Keratinocyte (primary cell): ENCODE data around the gene ADCY5. TPM values are rescaled to one million over a fixed set of nuclear protein-coding genes. Genes with fewer than 3 reads are reported as not detected.

Experiments used
- DNase-seq: peaks from one replicate; pipeline ENCODE4 v3.0.0-alpha.2; 2011; ENCODE audit warnings: low read depth, missing footprints, low spot score
- FAIRE-seq: peaks from 2 replicates; lab custom pipeline; 2011; peaks lifted over from hg19 to GRCh38; lab: Jason Lieb, UNC
- H2AFZ ChIP-seq: 2 replicates; pipeline ENCODE4 v1.6.0; 2012; ENCODE audit warnings: low read length, control low read depth, inconsistent platforms; ENCODE audit not compliant: control insufficient read depth
- H3K27ac ChIP-seq: 2 replicates; pipeline ENCODE4 v1.5.1; 2011; ENCODE audit warnings: low read length; ENCODE audit not compliant: control insufficient read depth, insufficient read depth
- H3K27me3 ChIP-seq: 3 replicates; pipeline ENCODE4 v1.6.0; 2011; ENCODE audit warnings: low read length; ENCODE audit not compliant: control insufficient read depth, insufficient read depth; ENCODE audit errors: extremely low read depth
- H3K36me3 ChIP-seq, 2 experiments: 2 replicates in 1 of 2; 3 replicates in 1 of 2; pipeline ENCODE4 v1.5.1; 2011; ENCODE audit warnings: low read length in 2 of 2, mild to moderate bottlenecking in 1 of 2; ENCODE audit not compliant: control insufficient read depth in 2 of 2, insufficient read depth in 2 of 2; ENCODE audit errors: extremely low read depth in 1 of 2
- H3K4me1 ChIP-seq: 3 replicates; pipeline ENCODE4 v1.5.1; 2011; ENCODE audit warnings: low read length; ENCODE audit not compliant: control insufficient read depth, insufficient read depth; ENCODE audit errors: extremely low read depth
- H3K4me2 ChIP-seq: 3 replicates; pipeline ENCODE4 v1.6.0; 2011; ENCODE audit warnings: low read depth, low read length; ENCODE audit not compliant: control insufficient read depth, insufficient read depth; ENCODE audit errors: extremely low read depth
- H3K4me3 ChIP-seq, 3 experiments: fragments of 200-600 bp in 1 of 3; sonication (generic) in 1 of 3; 2 replicates in 2 of 3; 3 replicates in 1 of 3; pipeline ENCODE4 v1.5.1; 2011 to 2016; ENCODE audit warnings: low read length in 3 of 3, mild to moderate bottlenecking in 3 of 3, control low read depth in 2 of 3, inconsistent platforms in 1 of 3, low read depth in 1 of 3, mixed read lengths in 1 of 3, mixed run types in 1 of 3, moderate library complexity in 1 of 3; ENCODE audit not compliant: control insufficient read depth in 2 of 3, insufficient read depth in 2 of 3; ENCODE audit errors: extremely low read depth in 1 of 3
- H3K79me2 ChIP-seq: 2 replicates; pipeline ENCODE4 v1.6.0; 2012; ENCODE audit warnings: low read length; ENCODE audit not compliant: control insufficient read depth, insufficient read depth
- H3K9ac ChIP-seq: 3 replicates; pipeline ENCODE4 v1.6.0; 2011; ENCODE audit warnings: low read length; ENCODE audit not compliant: control insufficient read depth, insufficient read depth; ENCODE audit errors: extremely low read depth
- H3K9me1 ChIP-seq: 3 replicates; pipeline ENCODE4 v1.6.0; 2011; ENCODE audit warnings: low read length; ENCODE audit not compliant: control insufficient read depth, insufficient read depth; ENCODE audit errors: extremely low read depth
- H3K9me3 ChIP-seq: 2 replicates; pipeline ENCODE4 v1.5.1; 2012; ENCODE audit warnings: low read depth, low read length; ENCODE audit not compliant: control insufficient read depth
- H4K20me1 ChIP-seq: 3 replicates; pipeline ENCODE4 v1.6.0; 2011; ENCODE audit warnings: low read length; ENCODE audit not compliant: control insufficient read depth, insufficient read depth; ENCODE audit errors: extremely low read depth
- EZH2 ChIP-seq: IDR thresholded peaks from one replicate; pipeline ENCODE4 v1.6.1; 2012; ENCODE audit warnings: inconsistent platforms, mild to moderate bottlenecking, low read length, moderate library complexity
- dilution Hi-C: fragments of 300-500 bp; cut with MboI; formaldehyde crosslinking; loops from one replicate; pipeline ENCODE4 v1.7.0; 2020; ENCODE audit warnings: low sequenced_read_pairs; ENCODE audit not compliant: extremely low pct_ligation_motif_present
- polyA plus RNA-seq, 5 experiments: library from polyadenylated mRNA; depleted of rRNA in 3 of 5; stranded (reverse) in 3 of 5; stranded (forward) in 1 of 5; unstranded in 1 of 5; fragments of >200 nt; gene quantifications; 1 replicate in 1 of 5; 2 replicates in 3 of 5; 3 replicates in 1 of 5; pipeline versions ENCODE4 v1.2.1 to v1.2.3, GENCODE V29; 2011 to 2012; ENCODE audit warnings: missing spikeins in 2 of 5, low read depth in 1 of 5, low replicate concordance in 1 of 5
- TF ChIP-seq, protein P1 (sequence below), 3 experiments: IDR thresholded peaks in 1 of 3; conservative IDR thresholded peaks in 1 of 3; optimal IDR thresholded peaks in 1 of 3; 2 replicates in 2 of 3; 3 replicates in 1 of 3; pipeline versions ENCODE3 to v1.5.1; 2011; ENCODE audit warnings: low read length in 3 of 3, mild to moderate bottlenecking in 3 of 3, moderate library complexity in 2 of 3, control low read depth in 1 of 3, inconsistent platforms in 1 of 3; ENCODE audit not compliant: insufficient read depth in 2 of 3; ENCODE audit errors: extremely low read depth in 1 of 3

The ADCY5 gene
- polyA plus RNA-seq, 1 donor (not counting 4 experiments of a cell fraction or from before 2014, with no cell fraction given), result not detected

DNA sequence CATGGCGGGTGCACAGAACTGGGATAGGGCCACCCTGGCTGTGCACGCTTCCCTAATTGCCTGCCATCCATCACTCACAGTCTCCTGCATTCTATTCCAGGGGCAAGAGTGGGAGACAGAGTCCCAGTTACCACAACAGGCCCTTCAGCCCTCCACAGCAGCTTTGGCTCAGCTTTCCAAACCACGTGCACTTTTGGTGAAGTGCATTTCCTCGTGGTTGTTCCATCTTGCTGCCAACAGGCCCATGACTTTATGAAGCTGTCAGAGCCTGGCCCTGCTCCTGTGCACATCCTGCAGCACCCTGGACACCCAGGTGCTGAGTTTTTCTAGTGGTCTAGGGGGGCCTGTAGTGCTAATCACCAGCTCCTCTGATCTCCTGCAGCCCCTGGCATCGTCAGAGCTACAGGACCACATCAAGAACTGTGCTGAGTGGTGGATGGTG, 110.2 kb downstream of the ADCY5 start:
- DNase-seq (no peak), FAIRE-seq (no peak)

DNA sequence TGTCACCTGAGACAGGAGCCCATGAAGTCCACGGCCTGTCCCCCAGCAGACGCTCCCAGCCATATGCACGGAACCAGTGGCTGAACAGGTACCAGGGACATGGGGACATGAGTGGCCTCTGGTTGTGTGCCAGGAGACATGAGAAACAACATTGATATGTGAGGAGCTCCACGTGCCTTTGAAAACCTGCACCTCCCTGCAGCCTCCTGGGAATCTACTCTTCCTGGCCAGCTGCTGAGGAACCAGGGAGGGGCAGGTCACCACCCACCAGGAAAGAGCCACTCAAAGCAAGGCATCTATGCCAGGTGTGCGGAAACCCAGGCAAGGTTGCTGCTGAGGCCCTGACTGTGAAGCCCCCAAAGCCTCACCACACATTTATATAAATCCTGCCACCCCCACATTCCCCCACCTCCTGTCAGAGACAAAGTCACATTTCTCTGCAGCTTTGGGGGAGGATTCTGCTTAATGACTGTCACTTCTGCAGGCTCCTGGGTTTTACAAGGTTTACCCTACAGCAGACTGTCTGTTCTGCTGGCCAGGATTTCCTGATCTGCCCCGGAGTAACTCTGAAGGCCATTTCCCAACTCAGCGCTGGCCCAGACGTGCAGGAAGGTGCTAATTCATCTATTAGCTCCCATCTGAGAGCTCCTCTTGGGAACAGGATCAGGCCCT, 110.8 kb downstream of the ADCY5 start:
- H3K27ac ChIP-seq, result no peak overlapping the region
- FAIRE-seq, result no peak
- dilution Hi-C loops, result no loop called here

More for the DNA sequence above, 110.2 kb downstream of the ADCY5 start:
- H3K36me3 ChIP-seq, result no peaks in the 10 kb centered on the region
- H3K4me3 ChIP-seq, result no peak overlapping the region
- no peaks in the 10 kb centered on the region for H3K9me1 ChIP-seq
- H4K20me1 ChIP-seq, result no peaks in the 10 kb centered on the region
- dilution Hi-C loops, result no loop called here
- no peak overlapping the region for H3K4me2 ChIP-seq
- peaks cover 7% of the 10 kb centered on the region for H3K27me3 ChIP-seq
- TF ChIP-seq, protein P1, sequence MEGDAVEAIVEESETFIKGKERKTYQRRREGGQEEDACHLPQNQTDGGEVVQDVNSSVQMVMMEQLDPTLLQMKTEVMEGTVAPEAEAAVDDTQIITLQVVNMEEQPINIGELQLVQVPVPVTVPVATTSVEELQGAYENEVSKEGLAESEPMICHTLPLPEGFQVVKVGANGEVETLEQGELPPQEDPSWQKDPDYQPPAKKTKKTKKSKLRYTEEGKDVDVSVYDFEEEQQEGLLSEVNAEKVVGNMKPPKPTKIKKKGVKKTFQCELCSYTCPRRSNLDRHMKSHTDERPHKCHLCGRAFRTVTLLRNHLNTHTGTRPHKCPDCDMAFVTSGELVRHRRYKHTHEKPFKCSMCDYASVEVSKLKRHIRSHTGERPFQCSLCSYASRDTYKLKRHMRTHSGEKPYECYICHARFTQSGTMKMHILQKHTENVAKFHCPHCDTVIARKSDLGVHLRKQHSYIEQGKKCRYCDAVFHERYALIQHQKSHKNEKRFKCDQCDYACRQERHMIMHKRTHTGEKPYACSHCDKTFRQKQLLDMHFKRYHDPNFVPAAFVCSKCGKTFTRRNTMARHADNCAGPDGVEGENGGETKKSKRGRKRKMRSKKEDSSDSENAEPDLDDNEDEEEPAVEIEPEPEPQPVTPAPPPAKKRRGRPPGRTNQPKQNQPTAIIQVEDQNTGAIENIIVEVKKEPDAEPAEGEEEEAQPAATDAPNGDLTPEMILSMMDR (optimal IDR thresholded peaks at IDR 0.05 in 1 of 3, IDR thresholded peaks at IDR 0.05 in 1 of 3, conservative IDR thresholded peaks at IDR 0.05 in 1 of 3; ENCODE audit: extremely low read depth in 1 of 3, insufficient read depth in 2 of 3, low read length in 3 of 3), result no peak
- no peak overlapping the region for H3K27ac ChIP-seq
- H3K4me1 ChIP-seq, result no peaks in the 10 kb centered on the region
- H2AFZ ChIP-seq, result no peak overlapping the region
- no peak overlapping the region for H3K9ac ChIP-seq
- no peaks in the 10 kb centered on the region for H3K79me2 ChIP-seq
- no peaks in the 10 kb centered on the region for H3K9me3 ChIP-seq

More for the DNA sequence above, 110.8 kb downstream of the ADCY5 start:
- Histone ChIP-seq H3K9me3 (no peaks in the 10 kb centered on the region), H3K9me1 (no peaks in the 10 kb centered on the region), H3K9ac (no peak overlapping the region), H3K36me3 (no peaks in the 10 kb centered on the region), H2AFZ (no peak overlapping the region), H3K4me1 (no peaks in the 10 kb centered on the region), H3K4me2 (no peak overlapping the region), H3K79me2 (no peaks in the 10 kb centered on the region), H4K20me1 (no peaks in the 10 kb centered on the region), H3K27me3 (peaks cover 7% of the 10 kb centered on the region), H3K4me3 (no peak overlapping the region)
- DNase-seq, result no peak
- TF ChIP-seq, protein P1 (optimal IDR thresholded peaks at IDR 0.05 in 1 of 3, IDR thresholded peaks at IDR 0.05 in 1 of 3, conservative IDR thresholded peaks at IDR 0.05 in 1 of 3; ENCODE audit: extremely low read depth in 1 of 3, insufficient read depth in 2 of 3, low read length in 3 of 3), result no peak
- TF ChIP-seq EZH2, result no peak
